ENCODE data around the gene CHP2.

DNA sequence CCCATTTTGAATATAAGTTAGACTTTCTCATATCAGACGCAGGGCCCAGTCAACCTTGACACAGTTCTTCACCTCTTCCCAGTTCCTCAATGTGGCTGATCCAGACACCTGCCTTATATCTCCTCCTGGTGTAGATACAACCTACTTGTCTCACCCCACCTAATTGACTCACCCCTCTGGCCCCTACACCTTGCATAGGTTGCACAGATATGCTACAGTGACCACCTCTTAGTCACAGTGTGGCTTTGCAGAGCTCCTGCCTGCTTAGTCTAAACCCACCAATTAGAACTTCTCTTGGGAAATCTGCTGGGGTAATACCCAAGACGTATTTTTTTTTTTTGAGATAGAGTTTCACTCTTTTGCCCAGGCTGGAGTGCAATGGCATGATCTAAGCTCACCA lies 16.8 kb downstream of the CHP2 start:
- TF ChIP-seq EP300 (IDR thresholded peaks at IDR 0.05) (no peak), POLR2A (IDR thresholded peaks at IDR 0.05) (no peak), POLR2AphosphoS5 (IDR thresholded peaks at IDR 0.05) (no peak)
- TF ChIP-seq, protein P1, sequence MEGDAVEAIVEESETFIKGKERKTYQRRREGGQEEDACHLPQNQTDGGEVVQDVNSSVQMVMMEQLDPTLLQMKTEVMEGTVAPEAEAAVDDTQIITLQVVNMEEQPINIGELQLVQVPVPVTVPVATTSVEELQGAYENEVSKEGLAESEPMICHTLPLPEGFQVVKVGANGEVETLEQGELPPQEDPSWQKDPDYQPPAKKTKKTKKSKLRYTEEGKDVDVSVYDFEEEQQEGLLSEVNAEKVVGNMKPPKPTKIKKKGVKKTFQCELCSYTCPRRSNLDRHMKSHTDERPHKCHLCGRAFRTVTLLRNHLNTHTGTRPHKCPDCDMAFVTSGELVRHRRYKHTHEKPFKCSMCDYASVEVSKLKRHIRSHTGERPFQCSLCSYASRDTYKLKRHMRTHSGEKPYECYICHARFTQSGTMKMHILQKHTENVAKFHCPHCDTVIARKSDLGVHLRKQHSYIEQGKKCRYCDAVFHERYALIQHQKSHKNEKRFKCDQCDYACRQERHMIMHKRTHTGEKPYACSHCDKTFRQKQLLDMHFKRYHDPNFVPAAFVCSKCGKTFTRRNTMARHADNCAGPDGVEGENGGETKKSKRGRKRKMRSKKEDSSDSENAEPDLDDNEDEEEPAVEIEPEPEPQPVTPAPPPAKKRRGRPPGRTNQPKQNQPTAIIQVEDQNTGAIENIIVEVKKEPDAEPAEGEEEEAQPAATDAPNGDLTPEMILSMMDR (IDR thresholded peaks at IDR 0.05): no peak

Data from sigmoid colon (tissue), 4 donors.